NCI-H524 (cell line): Measurements from ENCODE around the gene SPOCK2.

ENCODE experiments used
- DNase-seq, 2 experiments: peaks; one replicate each; lab custom pipeline; 2025; lab: John Stamatoyannopoulos, UW

Gene SPOCK2

DNA sequence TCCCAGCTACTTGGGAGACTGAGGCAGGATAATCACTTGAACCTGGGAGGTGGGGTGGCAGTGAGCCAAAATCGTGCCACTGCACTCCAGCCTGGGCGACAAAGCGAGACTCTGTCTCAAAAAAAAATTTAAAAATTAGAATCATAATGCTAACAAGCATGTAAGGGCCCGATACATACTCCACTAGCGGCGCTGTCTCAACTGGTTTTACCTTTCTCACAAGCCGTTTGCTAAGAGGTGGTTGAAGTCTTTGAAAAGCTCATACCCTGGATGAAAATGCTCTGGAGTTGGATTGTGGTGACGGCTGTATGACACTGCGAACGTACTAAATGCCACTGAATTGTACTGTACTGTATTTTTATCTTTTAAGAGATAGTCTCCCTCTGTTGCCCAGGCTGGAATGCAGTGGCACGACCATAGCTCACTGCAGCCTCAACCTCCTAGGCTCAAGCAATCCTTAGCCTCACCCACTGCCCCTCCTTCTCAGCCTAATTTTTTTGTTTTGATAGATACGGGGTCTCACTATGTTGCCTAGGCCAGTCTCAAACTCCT lies 29.9 kb downstream of the SPOCK2 start:
- no peak for DNase-seq

DNA sequence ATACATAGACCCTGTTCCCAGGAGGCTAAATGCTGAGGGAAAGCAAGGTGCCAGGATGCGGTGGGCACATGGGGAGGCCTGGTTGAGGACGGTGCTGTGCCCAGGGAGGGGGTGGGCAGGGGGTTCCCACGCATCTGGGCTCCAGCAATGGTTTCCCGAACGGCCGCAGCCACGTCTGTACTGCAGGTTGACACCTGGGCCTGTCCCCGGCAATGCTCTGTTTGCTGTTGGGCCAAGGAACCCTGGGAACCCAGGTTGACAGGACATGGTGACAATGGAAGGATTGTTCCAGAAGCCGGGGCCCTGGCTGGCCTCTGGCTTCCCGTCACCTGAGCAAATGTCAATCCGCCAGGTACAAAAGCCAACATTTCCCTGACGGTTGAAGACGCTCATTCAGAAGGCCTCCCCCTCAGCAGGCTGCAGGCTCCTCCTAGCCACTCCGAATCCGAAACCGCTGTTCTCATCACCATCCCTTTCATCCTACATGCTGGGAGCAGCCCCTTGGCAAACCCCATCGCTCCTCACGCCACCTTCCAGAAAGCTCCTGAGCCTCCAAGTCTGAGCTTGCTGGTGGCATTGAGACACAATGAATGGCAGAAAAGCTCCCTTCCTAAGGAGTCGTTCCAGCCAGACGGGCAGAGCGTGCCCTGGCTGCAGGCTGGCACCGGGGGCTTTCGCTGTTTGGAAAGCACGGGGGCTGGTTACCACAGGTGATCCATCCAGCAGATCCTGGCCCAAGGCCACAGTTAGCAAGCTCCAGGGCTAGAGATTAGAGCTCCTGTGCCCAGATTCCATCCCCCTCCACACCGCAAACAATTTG lies 31.2 kb downstream of the SPOCK2 start:
- DNase-seq, result no peak

DNA sequence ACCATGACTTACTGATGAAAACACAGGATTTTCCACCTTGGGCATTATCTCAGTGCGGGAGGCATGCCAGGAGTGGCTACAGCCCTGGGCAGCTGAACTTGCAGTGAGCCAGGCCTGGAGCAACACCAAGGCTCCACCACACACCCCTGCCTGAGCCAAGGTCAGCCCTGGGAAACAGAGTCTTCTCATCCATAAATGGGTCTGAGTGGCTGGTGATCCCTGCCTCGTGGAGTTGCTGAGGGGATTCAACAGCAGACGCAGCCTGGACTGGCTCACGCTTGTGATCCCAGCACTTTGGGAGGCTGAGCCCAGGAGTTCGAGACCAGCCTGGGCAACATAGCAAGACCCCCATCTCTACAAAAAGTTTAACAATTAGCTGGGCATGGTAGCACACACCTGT lies 32.2 kb downstream of the SPOCK2 start:
- no peak for DNase-seq

DNA sequence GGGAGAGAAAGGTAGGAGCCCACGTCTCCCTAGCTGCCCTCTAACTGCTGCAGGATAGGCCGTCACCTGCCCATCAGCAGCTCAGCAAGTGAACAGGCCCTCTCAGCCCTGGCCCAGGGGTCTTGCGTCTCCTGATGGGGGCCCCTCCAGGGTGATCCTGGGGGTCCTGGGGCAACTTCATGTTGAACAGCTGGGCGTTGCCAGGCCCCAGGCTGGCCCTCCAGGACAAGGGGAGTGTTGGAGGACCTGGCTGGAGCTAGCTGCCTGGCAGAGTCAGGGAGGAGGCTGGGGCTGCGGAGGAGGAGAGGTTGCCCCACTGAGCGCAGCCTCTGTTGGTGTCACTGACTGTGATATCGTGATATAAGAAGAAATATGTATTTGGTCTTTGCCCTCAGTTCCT lies 34.7 kb downstream of the SPOCK2 start:
- no peak for DNase-seq

DNA sequence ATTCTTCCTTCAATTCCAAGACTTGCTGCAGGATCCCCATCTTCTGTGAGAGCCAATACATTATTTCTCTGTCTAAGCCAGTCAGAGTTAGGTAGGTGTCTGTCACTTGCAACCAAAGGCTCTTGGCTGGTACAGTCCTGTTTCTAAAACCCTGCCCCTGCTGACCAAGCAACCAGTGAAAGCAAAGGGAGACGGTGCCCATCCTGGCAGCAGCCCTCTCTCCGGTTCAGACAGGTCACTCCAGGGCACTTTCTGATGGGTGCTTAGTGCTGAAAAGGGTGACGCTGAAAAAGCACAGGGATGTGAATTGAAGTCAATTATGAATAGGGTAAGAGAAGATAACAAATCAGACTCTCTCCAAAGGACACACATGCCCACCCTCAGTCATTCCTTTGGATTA lies 37.5 kb downstream of the SPOCK2 start:
- no peak for DNase-seq

DNA sequence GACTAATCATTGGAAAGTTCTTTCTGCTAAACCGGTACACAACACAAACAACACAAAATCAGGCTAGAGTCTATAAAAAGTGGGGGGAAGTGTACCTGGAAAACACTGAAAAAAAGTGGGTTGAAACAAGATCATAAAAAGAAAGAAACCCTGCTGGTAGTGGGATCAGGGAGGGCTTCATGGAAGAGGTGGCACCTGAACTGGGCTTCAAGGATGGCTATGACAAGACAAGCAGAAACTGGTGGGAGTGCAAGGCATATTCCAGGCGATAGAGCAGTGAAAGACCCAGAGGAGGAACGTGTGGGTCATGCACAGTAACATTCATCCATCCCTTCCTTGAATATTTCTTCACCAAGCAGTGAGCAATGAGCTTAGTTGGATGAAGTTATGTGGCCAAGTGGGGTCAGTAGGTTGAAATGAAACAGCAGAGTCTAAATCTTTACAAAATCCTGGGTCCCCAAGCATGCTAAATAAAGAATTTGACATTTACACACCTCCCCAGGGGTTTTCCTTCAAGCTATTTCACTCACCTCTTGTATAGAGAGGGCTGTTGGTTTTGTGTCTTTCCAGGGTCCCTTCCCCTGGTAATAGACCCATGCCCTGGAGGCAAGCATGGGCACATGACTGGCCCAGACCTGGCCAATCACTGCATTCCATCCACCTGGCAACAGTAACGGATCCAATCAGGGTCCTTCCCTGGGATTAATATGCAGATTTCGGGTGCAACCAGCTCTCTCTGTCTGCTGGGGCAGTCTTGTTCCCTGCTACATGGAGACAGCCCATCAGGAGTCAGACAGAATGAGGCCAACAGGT lies 38.2 kb downstream of the SPOCK2 start:
- DNase-seq, result peak; percentile 4 to 60

DNA sequence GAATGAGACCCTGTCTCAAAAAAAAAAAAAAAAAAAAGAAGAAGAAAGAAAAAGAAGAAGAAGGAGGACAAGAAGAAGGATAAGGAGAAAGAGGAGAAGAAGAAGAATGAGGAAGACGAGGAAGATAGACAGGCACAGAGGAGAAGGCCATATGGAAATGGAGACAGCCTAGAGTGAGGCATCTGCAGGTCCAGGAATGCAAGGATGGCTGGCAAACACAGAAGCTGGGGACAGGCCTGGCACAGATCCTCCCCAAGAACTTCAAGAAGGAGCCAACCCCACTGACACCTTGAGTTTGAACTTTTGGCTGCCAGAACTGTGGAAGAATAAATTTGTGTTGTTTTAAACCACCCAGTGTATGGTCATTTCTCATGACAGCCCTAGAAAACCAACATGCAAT lies 38.9 kb downstream of the SPOCK2 start:
- no peak for DNase-seq

DNA sequence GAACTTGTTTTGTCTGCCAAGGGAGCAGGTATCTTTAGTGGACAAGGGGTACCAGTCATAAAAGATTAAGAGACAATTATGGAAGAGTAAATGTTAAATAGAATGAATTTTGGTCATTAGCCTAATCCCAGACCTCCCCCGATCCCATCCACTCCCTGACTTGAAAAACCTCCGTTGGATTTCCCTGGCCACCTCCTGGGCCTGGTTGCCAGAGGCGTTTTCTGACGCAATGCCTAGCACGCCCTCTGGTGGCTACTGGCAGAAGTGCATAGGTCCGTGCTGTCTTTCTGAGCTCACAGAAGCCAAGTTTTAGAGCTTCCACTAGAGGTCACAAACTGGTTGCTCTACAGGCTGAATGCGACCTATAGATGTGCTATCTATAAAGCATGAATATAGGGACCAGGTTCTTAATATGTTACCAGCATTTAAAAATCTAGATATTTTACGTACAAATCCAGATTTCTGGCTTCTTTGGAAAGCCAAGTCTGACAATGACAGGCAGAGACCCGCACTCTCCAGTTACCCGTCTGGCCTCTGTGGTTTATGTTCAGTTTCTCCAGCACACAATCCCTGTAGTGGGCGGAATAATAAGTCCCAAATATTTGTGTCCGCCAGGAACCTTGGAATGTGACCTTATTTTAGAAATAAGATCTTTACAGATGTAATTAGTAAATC lies 39.8 kb downstream of the SPOCK2 start:
- peak; percentile 65 to 83 for DNase-seq

DNA sequence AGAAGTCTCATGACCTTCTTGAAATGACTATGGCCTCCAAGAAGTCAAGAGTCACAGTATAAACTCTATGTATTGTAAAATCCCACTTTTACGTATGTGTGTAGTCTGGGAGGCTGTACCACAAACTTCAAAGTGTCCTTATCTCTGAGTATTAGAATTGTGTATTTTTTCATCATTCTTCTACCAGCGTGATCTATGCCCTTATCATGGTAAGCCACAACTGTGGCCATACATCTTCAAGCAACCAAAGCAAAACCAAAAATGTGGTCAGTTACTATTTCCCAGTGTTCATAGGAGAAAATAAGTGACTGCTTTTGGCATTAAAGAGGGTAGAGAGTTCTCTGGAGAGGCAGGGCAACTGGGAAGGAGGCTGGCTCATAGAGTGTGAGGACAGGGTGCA lies 42.8 kb downstream of the SPOCK2 start:
- DNase-seq, result no peak

DNA sequence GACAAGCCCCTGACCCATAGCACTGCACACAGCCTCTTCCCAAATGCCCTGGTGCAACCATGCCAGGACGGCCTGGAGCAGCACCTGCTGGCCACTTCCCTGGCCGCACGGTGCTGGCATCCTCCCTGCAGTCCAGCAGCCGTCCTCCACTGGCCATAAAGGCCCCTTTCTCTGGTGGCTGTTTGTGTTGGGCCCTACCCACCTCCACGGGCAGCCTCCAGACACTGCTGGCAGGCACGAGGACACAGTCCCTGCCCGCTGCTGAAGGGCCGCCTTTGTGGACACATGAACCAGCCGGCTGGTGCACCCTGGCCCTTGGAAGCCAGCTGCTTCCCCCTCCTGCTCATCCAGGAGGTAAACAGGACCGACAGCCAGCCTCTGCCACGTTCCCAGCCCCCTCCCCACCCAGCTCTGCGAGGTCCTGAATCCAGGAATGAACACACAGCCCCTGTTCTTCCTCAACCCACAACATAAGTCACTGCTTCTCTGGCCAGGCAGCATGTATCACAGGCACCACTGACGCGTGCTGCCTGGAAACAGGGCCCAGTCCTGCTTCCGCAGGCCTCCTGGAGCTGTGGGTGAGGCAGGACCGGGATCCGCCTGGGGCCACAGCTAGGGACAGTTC lies 43.8 kb downstream of the SPOCK2 start:
- peak in 1 of 2 experiments; percentile 13 for DNase-seq

DNA sequence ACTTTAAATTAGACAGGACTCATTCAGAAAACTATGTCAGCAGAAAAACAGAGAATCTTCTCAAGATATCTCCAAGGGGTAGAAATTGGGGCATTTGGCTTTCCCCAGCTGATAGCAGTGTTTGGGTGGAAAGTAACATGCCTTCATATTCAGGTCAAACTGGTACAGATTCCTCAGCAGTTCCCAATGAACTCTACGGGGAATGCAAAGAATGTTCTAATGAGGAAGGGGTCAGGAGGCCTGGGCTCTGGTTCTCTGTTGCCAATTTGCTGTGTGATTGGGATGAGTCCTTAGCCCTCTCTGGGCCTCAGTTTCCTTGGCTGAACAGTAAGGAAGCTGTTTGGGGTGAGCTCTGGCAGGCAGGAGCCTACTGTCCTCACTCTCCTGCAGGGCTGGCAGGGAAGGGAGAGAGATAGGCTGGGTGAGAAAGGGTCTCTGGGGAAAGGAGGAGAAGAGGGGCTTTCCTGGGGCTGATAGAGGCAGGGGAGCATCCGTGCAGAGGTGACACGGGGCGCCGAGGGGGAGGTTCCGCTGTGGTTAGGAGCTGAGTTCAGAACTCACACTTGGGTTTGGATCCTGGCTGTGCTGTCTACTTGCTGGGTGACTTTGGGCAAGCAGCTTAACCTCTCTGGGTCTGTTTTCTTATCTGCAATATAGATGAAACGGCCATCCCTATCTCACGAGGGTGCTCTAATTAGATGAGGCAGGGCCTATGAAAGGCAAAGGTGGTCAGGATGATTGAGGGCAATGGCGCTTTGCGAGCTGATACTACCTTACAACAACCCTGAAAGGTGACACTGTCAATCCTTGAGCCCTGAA lies 45.1 kb downstream of the SPOCK2 start:
- DNase-seq, result no peak

DNA sequence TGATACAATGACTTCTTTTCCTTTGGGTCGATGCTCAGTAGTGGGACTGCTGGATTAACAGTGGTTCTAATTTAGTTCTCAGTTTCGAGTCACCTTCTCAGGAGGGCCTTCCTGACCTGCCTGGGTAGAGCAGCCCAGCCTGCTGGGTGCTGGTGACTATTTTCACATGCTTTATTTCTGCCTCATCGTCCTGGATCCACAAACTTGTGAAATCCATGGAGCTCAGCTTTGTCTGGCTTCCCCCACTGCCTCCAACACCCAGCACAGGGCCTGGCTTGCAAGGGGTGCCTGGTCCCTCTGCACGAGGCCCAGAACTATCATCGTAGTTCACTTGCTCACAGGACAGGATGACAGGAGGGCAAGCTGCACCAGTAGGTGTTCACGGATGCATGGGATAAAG lies 46.9 kb downstream of the SPOCK2 start:
- DNase-seq, result no peak

DNA sequence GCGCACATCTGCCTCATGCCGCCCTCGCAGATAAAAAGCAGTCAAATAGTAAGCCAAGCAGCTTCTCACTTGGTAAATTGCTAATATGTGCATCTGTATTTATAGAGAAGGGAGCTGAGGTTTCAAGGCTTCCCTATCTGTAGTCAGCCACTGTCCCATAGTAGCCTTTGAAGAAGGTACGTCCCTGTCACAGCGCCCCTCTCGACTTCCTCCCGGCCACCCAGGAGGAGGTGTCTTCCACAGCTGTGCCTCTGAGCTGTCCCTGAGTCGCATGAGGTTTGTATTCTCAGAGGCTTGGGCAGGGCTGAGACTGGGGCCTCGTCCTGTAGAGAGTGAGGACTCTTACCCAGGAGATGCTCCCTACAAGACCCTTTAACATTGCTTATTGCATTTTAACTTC lies 49.0 kb downstream of the SPOCK2 start:
- DNase-seq, result no peak

DNA sequence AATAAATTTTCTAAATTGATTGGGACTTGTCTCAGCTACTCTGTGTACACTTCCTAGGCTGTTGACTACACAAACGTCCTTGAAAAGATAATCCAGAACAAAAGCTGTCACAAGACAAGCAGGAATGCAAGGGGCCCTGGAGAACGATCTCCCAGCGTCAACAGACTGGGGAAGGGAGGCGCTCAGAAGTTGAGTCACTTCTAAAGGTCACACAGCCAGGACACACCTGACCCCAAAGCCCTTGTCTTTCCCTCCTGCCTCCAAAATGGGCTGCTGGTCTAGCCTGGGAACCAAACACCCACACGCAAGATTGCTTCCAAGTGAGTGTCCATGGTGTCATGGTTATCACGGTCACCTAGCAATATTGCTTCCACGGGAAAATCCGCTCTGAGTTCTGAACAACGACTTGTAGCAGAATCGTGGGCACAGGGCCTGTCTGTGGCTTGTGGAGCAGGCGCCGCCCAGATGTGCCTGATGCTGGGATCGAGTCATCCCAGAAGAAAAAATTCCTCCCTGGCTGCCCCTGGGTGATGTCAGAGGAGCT lies 49.8 kb downstream of the SPOCK2 start:
- DNase-seq, result no peak

DNA sequence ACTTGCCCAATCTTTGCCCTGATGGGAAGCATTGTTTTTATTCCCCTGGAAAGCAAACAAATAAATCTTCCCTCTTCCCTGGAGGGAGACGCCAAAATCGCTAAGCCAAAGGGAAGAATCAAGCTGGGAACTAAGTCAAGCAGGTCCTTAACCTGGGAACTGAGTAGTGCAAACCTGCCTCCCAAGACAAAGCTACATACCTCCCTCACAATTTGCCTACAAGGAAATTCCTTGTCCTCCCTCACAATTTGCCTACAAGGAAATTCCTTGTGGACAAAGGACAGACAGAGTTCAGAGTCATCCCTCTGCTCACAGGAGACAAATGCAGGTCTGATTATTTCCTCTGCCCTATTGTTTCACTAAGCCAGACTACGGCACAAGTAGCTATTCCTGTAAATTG lies 50.5 kb downstream of the SPOCK2 start:
- no peak for DNase-seq

DNA sequence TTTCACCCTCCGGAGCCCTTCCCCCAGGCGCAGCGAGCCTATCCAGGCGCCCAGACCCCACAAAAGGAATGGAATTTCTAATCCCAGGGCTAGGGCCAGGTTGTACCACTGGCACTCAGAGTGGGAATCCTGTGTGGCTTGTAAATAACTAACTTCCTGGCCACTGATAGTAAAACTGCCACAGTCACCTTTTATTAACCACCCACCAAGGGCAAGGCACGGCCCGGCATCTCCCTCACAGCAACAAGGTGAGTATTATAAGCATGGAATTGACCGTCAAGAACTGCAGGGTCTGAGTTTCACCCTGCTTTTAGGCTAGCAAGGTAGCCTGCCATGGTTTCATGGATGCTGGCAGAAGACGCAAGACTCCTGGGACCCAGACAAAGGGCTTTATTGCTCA lies 51.1 kb downstream of the SPOCK2 start:
- no peak for DNase-seq

DNA sequence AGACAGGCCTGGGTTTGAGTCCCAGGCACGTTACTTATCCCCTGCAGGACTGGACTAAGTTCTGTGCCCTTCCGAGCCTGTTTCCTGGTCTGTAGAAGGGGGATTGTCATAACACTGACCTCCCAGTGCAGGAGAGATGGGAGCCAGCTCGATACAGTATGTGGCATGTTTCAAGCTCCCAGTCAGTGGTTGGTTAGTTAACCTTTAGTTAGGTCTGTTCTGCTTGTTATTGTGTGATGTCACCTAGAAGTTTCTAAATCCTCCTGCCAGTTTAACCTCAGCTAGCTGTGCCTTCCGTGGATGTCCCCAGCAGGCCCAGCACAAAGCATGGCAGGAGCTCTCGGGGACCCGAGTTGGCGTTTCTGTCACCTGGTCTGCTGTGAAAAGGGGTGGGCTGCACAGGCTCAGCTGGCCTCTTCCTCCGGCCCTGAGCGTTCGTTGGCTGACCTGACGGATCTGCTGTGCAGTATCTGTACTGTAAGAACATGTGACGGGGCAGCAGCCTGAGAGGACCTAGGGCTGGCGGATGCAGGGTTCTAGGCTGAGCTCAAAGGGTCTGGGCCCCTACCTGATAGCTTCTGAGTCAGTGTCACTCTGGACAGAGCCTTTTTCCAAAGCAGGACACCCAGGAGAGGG lies 53.0 kb downstream of the SPOCK2 start:
- no peak for DNase-seq

DNA sequence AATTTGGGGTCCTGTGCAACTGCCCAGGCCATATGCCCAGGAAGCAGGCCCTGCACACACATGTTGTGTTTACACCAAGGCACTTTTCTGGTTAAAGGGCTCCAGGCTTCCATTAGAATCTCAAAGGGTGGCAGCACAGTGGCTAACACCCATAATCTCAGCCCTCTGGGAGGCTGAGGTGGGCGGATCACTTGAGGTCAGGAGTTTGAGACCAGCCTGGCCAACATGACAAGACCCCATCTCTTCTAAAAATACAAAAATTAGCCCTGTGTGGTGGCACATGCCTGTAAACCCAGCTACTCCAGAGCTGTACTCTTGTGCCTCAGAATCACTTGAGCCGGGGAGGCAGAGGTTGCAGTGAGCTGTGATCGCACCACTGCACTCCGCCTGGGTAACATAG lies 53.6 kb downstream of the SPOCK2 start:
- no peak for DNase-seq

DNA sequence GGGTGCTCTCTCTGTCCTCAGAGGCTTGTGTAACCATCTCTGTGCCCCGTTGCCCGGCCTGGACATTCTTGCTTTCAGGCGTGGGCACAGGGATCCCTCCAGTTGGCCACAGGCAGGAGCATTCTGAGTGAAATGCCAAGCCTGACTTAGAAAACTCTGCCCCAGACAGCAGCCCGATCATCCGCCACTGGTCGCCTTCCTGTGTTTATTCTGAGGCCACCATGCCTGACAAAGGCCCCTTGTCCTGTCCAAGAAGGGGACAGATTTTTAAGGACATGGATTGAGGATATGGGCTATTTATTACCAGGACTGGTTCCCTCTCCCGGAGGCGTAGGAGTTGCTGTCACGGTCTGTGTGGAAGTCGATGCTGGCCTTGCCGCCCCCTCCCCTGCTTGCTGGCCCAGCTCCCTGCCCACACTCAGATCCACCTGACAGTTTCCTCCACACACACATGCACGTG lies 54.3 kb downstream of the SPOCK2 start:
- no peak for DNase-seq
